ENCODE data around the gene ADGRG1.

The ADGRG1 gene

DNA sequence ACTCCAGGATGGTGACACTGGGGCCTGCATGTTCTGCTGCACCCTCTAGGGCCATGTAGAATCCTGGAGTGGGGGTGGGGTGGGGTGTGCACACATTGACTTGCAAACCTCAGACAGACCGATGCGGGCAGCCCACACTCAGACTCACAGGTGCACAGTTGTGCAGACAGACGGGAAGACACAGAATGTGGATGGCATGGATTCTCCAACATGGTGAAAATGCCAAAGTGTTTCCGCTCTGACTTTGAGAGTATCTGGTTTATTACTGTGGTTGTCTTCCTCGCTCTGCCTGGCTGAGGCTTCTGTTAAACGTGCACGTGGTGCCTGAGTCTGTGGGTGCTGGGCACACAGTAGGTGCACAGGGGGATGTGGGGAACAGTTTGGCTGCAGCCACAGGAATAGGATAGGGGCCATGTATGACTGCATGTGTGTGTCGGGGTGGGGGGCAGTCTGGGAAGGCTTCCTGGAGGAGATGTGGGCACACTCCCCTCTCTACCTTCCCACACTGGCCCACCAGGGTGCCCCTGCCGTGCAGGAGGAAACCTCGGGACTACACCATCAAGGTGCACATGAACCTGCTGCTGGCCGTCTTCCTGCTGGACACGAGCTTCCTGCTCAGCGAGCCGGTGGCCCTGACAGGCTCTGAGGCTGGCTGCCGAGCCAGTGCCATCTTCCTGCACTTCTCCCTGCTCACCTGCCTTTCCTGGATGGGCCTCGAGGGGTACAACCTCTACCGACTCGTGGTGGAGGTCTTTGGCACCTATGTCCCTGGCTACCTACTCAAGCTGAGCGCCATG is 30.6 kb downstream of the ADGRG1 start:
- DNase-seq (ENCODE audit: insufficient read length) (no peak), FAIRE-seq (no peak)
- TF ChIP-seq POLR2AphosphoS5 (IDR thresholded peaks at IDR 0.05; ENCODE audit: low read depth, low read length): no peak
- TF ChIP-seq POLR2A (IDR thresholded peaks at IDR 0.05; ENCODE audit: low read depth, low read length): no peak
- no peak for TF ChIP-seq TAF1 (IDR thresholded peaks at IDR 0.05; ENCODE audit: borderline replicate concordance, low read depth, low read length)

GRCh38 chr16:57660715-57661463 is 32.5 kb downstream of the ADGRG1 start:
- TF ChIP-seq POLR2AphosphoS5 (IDR thresholded peaks at IDR 0.05; ENCODE audit: low read depth, low read length) (no peak), POLR2A (IDR thresholded peaks at IDR 0.05; ENCODE audit: low read depth, low read length) (no peak), TAF1 (IDR thresholded peaks at IDR 0.05; ENCODE audit: borderline replicate concordance, low read depth, low read length) (no peak)
- FAIRE-seq (no peak), DNase-seq (ENCODE audit: insufficient read length) (no peak)

- TF ChIP-seq POLR2A (IDR thresholded peaks at IDR 0.05; ENCODE audit: low read depth, low read length) (no peak), TAF1 (IDR thresholded peaks at IDR 0.05; ENCODE audit: borderline replicate concordance, low read depth, low read length) (no peak), POLR2AphosphoS5 (IDR thresholded peaks at IDR 0.05; ENCODE audit: low read depth, low read length) (no peak)
- no peak for FAIRE-seq
- DNase-seq (ENCODE audit: insufficient read length): no peak
These were observed 33.1 kb downstream of the ADGRG1 start for GRCh38 chr16:57661510-57661909.

DNA sequence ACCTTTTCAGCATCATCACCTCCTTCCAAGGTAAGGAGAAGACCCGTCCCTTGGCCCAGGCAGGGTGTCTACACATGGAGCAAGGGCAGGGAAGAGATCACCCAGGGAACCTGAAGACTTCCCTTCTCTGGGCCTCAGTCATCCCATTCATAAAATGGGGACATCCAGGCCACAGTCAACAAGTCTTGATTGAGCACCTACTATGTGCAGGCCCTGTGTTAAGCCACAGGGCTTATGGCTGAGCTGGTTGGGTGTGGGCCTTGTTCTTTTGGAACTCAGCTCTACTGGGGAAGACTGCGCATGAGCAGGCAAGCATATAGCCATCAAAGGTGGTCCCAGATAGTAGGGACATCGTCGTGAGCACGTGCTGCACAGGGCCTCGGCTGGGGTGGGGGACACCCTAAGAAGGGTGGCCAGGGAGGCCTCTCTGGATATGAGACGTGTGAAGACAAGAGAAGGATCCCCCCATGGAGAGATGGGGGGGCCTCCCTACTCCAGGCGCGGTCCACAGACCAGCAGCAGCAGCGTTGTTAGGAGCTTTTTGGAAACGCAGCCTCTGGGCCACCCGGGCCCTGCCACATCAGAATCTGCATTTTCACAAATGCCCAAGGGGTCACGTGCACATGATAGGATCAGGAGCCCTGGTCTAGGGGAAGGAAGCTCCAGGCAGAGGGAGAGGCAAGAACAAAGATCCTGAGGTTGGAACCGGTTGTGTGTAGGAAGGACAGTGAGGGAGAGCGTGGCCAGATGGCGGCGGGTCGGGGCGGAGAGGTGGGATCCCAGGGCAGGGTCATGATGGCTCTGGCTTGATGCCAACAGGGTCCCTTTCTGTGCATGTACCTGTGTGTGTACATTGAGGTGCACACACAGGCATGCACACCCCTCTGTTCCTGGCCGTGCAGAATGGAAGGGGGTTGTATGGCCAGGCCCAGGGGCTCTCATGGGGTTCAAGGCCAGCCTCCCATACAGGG is 33.8 kb downstream of the ADGRG1 start:
- TF ChIP-seq POLR2AphosphoS5 (IDR thresholded peaks at IDR 0.05; ENCODE audit: low read depth, low read length) (no peak), TAF1 (IDR thresholded peaks at IDR 0.05; ENCODE audit: borderline replicate concordance, low read depth, low read length) (no peak), POLR2A (IDR thresholded peaks at IDR 0.05; ENCODE audit: low read depth, low read length) (no peak)
- FAIRE-seq: no peak
- no peak for DNase-seq (ENCODE audit: insufficient read length)

DNA sequence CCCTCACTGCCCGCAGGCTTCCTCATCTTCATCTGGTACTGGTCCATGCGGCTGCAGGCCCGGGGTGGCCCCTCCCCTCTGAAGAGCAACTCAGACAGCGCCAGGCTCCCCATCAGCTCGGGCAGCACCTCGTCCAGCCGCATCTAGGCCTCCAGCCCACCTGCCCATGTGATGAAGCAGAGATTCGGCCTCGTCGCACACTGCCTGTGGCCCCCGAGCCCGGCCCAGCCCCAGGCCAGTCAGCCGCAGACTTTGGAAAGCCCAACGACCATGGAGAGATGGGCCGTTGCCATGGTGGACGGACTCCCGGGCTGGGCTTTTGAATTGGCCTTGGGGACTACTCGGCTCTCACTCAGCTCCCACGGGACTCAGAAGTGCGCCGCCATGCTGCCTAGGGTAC is 35.0 kb downstream of the ADGRG1 start:
- no peak for FAIRE-seq
- no peak for TF ChIP-seq POLR2AphosphoS5 (IDR thresholded peaks at IDR 0.05; ENCODE audit: low read depth, low read length)
- TF ChIP-seq POLR2A (IDR thresholded peaks at IDR 0.05; ENCODE audit: low read depth, low read length): no peak
- no peak for TF ChIP-seq TAF1 (IDR thresholded peaks at IDR 0.05; ENCODE audit: borderline replicate concordance, low read depth, low read length)
- DNase-seq (ENCODE audit: insufficient read length): no peak

DNA sequence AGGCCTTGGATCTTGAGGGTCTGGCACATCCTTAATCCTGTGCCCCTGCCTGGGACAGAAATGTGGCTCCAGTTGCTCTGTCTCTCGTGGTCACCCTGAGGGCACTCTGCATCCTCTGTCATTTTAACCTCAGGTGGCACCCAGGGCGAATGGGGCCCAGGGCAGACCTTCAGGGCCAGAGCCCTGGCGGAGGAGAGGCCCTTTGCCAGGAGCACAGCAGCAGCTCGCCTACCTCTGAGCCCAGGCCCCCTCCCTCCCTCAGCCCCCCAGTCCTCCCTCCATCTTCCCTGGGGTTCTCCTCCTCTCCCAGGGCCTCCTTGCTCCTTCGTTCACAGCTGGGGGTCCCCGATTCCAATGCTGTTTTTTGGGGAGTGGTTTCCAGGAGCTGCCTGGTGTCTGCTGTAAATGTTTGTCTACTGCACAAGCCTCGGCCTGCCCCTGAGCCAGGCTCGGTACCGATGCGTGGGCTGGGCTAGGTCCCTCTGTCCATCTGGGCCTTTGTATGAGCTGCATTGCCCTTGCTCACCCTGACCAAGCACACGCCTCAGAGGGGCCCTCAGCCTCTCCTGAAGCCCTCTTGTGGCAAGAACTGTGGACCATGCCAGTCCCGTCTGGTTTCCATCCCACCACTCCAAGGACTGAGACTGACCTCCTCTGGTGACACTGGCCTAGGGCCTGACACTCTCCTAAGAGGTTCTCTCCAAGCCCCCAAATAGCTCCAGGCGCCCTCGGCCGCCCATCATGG is 35.7 kb downstream of the ADGRG1 start:
- no peak for DNase-seq (ENCODE audit: insufficient read length)
- TF ChIP-seq POLR2A (IDR thresholded peaks at IDR 0.05; ENCODE audit: low read depth, low read length) (no peak), POLR2AphosphoS5 (IDR thresholded peaks at IDR 0.05; ENCODE audit: low read depth, low read length) (no peak), TAF1 (IDR thresholded peaks at IDR 0.05; ENCODE audit: borderline replicate concordance, low read depth, low read length) (no peak)
- no peak for FAIRE-seq

GRCh38 chr16:57664662-57665025 is 36.2 kb downstream of the ADGRG1 start:
- TF ChIP-seq TAF1 (IDR thresholded peaks at IDR 0.05; ENCODE audit: borderline replicate concordance, low read depth, low read length): no peak
- no peak for TF ChIP-seq POLR2AphosphoS5 (IDR thresholded peaks at IDR 0.05; ENCODE audit: low read depth, low read length)
- no peak for TF ChIP-seq POLR2A (IDR thresholded peaks at IDR 0.05; ENCODE audit: low read depth, low read length)
- FAIRE-seq (no peak), DNase-seq (ENCODE audit: insufficient read length) (no peak)

DNA sequence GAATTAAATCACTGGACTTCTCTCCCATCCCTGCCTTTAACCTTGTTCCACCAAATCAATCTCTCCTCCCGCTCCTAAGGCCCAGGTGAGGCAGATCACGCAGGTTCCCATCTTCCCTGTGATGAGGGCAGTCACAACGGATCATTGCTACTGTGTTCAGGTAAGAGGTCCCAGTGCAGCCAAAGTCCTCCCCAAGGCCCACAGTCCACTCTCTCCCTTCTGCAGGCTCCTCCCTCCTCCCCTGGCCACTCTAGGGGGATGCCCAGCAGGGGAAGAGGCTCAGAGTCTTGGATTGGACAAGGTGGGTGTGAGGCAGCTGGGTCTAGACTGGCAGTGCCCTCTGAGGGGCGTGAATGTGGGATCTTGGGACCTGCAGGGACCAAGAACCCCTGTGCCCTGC is 37.1 kb downstream of the ADGRG1 start:
- no peak for FAIRE-seq

DNA sequence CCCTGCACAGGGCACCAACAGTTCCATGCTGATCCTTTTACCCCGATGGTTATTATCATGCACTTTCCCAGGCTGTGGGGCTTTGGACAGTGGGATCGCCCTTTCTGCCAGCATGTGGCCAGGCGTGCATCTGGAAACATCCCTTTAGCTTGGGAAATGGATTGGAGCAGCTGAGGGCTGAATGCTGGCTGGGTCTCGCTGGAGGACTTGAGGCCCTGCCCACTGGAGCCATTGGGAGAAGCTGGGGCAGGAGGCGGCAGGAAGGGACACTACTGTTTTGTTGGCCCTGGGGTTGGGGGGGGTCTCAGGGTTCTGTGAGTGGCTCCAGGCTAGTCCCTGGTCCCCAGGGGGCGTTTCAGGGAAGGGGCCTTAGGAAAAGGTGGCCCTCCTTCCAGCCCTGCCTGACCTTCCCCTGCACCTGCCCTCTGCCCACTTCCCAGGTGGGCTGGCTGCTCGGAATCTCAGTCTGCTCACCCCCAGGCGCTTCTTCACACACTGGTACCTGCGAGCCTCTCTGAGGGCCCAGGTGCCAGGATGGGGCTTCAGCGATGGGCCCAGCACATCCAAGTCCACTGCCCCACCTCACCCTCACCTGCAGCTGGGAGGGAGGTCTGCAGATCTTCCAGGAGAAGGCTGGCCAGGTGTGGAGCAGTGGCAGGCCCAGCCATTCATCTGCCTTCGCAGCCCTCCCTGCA is 38.1 kb downstream of the ADGRG1 start:
- FAIRE-seq (no peak), DNase-seq (ENCODE audit: insufficient read length) (no peak)
- TF ChIP-seq TAF1 (IDR thresholded peaks at IDR 0.05; ENCODE audit: borderline replicate concordance, low read depth, low read length) (no peak), POLR2A (IDR thresholded peaks at IDR 0.05; ENCODE audit: low read depth, low read length) (no peak), POLR2AphosphoS5 (IDR thresholded peaks at IDR 0.05; ENCODE audit: low read depth, low read length) (no peak)

More for the DNA sequence above, 37.1 kb downstream of the ADGRG1 start:
- no peak for DNase-seq (ENCODE audit: insufficient read length)
- TF ChIP-seq POLR2A (IDR thresholded peaks at IDR 0.05; ENCODE audit: low read depth, low read length) (no peak), TAF1 (IDR thresholded peaks at IDR 0.05; ENCODE audit: borderline replicate concordance, low read depth, low read length) (no peak), POLR2AphosphoS5 (IDR thresholded peaks at IDR 0.05; ENCODE audit: low read depth, low read length) (no peak)

GRCh38 chr16:57667048-57667525 is 38.7 kb downstream of the ADGRG1 start:
- no peak for DNase-seq (ENCODE audit: insufficient read length)
- TF ChIP-seq POLR2AphosphoS5 (IDR thresholded peaks at IDR 0.05; ENCODE audit: low read depth, low read length) (no peak), TAF1 (IDR thresholded peaks at IDR 0.05; ENCODE audit: borderline replicate concordance, low read depth, low read length) (no peak), POLR2A (IDR thresholded peaks at IDR 0.05; ENCODE audit: low read depth, low read length) (no peak)
- FAIRE-seq: no peak

Data from GM12892 (cell line).